ENCODE results near the gene PRKRIP1.
"Not testable (repeated sequence)": the region's sequence is repeated elsewhere in the genome, so short reads cannot be mapped to it uniquely, and the experiment has no call there.

The PRKRIP1 gene

DNA sequence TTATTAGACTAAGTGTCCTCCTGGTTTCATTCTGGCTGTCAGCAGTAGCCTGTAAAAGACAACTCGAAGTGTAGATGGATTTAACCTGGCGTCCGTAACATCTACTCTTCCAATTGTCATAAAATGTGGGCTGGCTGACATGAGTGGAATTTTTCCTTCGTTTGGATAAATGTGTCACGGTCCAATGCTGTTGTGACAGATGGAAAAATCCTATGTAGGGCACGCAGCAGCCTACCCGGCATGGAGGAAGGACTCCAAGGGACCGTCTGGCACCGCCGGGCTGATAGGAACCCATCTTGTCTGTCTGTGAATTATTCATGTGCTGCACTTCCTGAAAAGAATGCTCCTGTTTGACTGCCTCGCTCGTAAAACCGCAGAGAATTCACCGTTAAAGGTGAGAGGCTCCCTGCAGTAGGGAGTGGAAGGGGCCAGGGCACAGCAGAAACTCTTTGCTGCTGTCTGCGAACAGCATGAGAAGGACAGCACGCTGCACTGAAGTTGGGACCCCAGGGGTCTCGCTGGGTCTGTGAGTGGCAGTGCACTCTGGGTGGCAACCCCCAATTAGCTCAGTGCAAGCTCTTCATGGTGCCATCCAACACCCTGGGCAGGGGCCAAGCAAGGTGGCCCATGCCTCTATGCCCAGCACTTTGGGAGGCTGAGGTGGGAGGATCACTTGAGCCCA is 35.6 kb downstream of the PRKRIP1 start:
- DNase-seq (ENCODE audit: low read depth): peak; percentile 16

DNA sequence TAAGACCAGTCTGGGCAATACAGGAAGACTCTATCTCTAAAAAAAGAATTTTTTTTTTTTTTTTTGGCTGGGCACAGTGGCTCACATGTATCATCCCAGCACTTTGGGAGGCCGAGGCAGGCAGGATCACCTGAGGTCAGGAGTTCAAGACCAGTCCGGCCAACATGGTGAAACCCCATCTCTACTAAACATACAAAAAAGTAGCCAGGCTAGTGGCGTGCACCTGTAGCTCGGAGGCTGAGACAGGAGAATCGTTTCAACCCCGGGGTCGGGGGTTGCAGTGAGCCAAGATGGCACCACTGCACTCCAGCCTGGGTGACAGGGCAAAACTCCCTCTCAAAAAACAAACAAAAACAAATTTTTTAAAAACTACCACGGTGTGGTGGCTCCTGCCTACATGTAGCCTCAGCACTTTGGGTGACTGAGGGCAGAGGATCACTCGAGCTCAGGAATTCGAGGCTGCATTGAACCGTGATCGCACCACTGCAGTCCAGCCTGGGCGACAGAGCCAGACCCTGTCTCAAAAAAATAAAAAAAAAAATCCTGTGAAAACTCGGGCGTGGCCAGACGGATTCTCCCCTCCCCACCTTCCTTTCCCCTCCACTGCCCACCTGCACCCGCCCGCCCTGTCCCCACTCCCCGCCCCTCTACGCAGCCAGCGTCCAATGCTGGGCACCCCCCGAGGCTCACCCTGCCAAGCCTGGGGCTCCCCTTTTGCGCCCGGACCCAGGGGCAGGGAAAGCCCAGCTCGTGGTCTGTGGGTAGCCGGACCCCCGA is 36.5 kb downstream of the PRKRIP1 start:
- no peak for DNase-seq (ENCODE audit: low read depth)

DNA sequence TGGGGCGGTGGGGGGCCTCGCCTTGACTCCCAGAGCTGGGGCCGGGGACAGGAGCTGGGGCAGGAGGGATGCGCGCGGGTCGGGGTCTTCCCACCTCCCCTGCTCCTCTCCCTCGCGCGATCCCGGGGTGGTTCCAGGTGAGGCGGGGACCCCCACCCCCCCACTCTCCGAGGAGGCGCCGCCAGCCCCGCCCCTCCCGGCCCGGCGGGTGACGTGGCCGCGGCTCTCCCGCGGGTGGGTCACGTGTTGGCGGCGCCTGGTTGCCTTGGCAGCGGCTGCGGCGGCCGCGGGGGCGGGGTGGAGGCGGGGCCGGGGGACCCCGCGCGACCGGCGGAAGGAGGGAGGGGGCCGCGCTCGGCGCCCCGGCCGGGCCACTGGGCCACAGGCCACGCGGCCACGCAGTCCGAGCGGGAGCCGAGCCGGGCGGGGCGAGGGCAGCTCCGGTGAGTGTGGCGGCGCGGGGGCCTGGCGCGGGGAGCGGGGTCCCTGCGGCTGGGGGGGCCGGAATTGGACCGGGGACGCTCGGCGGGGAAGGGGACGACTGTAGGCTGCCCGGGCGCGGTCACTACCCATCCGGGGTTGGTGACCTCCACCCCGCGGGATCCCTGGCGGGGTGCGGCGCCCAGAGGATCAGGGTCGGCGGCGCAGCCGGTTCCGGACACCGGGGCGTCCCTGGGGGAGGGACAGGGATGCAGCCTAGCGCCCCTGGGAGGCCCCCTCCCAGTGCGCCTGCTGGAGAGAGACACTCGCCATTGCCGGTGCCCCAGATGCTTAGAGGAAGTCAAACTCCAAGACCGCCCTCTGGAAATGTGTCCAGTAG is 37.3 kb downstream of the PRKRIP1 start, which contains the start of gene ORAI2:
Gene ORAI2, plus strand, starts transcription at position 357 of the 820 bp plus-strand sequence. CDS start 5,382 bp downstream, outside the sequence.
- peak; percentile 75 for DNase-seq (ENCODE audit: low read depth)

DNA sequence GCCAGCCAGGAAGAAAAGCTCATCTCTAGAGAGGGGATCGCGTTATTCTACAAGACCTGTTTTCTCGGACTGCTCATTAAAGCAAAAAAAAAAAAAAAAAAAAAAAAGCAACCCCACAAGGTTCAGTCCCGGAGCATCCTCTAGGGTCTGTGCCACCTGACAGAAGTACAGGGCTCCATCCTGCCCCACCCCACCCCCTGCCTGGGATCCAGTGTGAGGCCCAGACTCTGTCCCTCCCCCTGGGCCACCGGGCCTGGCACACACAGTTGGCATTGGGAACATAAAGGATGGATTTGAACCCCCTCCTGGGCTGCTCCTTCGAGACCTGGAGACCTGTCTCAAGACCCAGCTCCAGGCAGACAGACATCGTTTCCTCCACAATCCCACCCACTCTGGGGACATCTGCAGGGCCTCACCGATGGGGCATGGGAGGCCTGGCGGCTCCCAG is 37.9 kb downstream of the PRKRIP1 start:
- no peak for DNase-seq (ENCODE audit: low read depth)

DNA sequence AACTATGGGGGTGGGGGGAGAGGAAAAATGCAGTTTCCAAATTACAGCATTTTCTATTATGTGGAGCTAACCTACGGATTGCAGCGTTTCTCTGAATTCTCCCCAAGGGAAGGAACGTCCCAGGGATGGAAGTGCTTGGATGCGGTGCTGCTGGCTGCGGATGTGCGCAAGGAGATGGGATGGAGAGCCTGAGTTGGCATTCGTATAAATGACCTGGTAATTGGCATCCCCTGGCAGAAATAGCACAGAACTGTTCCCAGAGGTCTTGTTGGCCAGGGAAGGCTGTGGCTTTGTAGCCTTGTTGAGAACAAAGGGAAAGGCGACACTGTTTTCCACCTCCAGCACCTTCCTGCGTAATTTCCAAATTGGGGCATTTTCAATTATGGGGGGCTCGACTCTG is 40.0 kb downstream of the PRKRIP1 start:
- DNase-seq (ENCODE audit: low read depth): no peak

GRCh38 chr7:102439963-102440795 is 44.0 kb downstream of the PRKRIP1 start:
- no peak for DNase-seq (ENCODE audit: low read depth)

DNA sequence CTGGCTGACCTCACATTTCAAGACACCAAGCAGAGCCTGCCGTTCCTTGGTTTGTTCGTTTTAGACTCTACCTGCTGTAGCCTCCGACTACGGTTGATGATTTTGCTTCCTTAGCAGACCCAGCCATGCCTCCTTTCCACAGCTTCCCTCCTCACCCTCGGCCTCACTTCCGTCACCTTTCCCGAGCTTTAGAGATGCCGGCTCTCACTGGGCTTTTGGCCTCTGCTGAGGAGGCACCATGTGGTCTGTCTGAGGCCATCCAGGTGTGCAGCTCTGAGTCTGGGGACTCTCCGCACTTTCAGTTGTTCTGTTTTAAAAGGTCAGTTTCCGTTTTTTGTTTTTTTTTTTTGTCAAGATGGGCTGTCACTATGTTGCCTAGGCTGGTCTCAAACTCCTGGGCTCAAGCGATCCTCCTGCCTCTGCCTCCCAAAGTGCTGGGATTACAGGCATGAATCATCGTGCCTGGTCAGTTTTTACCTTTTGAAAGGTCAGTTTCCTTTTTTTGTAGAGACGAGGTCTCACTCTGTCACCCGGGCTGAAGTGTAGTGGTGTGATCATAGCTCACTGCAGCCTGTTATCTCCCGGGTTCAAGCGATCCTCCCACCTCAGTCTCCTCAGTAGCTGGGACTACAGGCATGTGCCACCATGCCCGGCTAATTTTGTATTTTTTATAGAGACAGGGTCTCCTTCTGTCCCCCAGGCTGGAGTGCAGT is 49.0 kb downstream of the PRKRIP1 start:
- DNase-seq (ENCODE audit: low read depth): no peak

GRCh38 chr7:102445674-102446071 is 49.5 kb downstream of the PRKRIP1 start:
- no peak for DNase-seq (ENCODE audit: low read depth)

GRCh38 chr7:102446387-102447156 is 50.4 kb downstream of the PRKRIP1 start:
- no peak for DNase-seq (ENCODE audit: low read depth)

DNA sequence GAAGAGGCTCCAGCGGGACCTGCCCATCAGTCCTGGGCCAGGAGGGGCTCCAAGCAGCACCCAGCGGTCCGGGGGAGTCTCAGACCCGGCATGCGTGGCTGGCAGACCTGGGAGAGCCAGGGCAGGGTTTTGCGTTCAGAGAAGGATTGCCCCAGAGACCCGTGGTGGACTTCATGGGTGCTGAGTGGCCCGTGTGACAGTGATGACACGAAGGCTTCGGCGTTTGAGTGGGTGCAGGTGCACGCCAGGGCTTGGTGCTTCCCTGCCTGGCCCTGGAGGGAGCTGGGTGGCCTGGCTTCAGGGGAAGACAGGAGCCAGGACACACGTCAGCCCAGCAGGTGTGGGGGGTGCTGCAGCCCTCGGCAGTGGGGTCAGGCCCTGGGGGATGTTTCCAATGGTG is 51.1 kb downstream of the PRKRIP1 start:
- no peak for DNase-seq (ENCODE audit: low read depth)

GRCh38 chr7:102449136-102449535 is 53.0 kb downstream of the PRKRIP1 start:
- DNase-seq (ENCODE audit: low read depth): no peak

DNA sequence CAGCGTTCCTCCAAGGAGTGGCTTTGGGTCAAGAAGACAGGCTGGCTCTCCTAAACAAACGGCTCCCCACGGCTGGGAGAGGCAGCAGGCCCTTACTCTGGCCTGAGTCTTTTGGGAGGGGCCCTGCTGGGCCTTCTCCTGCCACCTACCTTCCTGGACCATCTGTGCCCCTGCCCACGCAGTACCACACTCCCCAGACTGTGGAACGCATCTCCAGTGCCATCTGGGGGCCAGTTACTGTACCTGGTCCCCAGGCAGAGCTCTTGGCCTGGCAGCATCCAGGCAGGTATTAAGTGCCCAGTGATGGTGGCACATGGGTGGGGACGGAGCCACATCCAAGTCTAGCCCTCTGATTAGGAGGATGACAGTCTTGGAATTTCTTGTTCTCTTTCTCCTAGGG is 54.1 kb downstream of the PRKRIP1 start:
- no peak for DNase-seq (ENCODE audit: low read depth)

- no peak for DNase-seq (ENCODE audit: low read depth)
Measured at GRCh38 chr7:102451371-102452054, 55.4 kb downstream of the PRKRIP1 start.

DNA sequence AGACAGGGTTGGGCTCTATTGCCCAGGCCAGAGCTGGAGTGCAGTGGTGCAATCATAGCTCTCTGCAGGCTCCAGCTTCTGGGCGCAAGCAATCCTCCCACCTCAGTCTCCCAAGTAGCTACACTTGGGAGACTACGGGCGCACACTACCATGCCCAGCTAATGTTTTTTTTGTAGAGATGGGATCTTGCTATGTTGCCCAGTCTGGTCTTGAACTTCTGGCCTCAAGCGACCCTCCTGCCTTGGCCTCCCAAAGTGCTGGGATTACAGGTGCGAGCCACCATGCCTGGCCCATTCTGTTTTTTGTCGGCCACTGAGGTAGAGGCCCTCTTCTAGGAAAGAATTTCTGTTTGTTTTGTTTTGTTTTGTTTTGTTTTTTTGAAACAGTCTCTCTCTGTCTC is 56.3 kb downstream of the PRKRIP1 start:
- DNase-seq (ENCODE audit: low read depth): no peak

- DNase-seq (ENCODE audit: low read depth): no peak
Measured at GRCh38 chr7:102453319-102453718, 57.2 kb downstream of the PRKRIP1 start.

GRCh38 chr7:102454468-102454867 is 58.3 kb downstream of the PRKRIP1 start:
- no peak for DNase-seq (ENCODE audit: low read depth)

- DNase-seq (ENCODE audit: low read depth): not testable (repeated sequence)
Measured at GRCh38 chr7:102454932-102455331, 58.8 kb downstream of the PRKRIP1 start.

DNA sequence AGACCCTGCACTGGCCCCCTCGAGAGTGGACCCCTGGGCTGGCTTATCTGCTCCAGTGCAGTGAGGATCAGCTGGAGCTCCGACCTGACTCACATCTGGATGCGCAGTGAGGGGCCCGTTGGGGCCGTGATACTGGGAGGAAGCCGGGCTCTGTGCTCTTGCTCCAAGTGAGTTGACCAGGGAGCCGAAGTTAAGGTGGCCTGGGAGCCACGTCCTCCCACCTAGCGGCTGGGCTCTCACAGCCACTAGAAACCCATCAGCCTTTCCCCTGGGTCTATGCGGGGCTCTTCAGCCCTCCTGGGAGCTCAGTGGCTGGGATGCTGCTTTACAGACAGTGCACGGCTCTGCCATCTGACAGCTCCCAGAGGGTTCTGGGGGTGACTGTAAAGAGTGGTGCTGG is 59.4 kb downstream of the PRKRIP1 start:
- DNase-seq (ENCODE audit: low read depth): no peak

GRCh38 chr7:102456327-102456726 is 60.2 kb downstream of the PRKRIP1 start:
- DNase-seq (ENCODE audit: low read depth): no peak
